WTC11 (cell line): ENCODE results near the gene IZUMO4.

Experiments
- ETV6 ChIP-seq: sonication (generic); formaldehyde crosslinking; IDR thresholded peaks from 2 replicates; pipeline ENCODE4 v1.8.1; 2022; ENCODE audit warnings: mild to moderate bottlenecking, missing genetic modification reagents
- ZNF423 ChIP-seq: fragments of 250-450 bp; sonication (Bioruptor Pico); IDR thresholded peaks from 2 replicates; pipeline ENCODE4 v2.1.2; 2022; ENCODE audit warnings: mild to moderate bottlenecking, moderate library complexity

- no peak for TF ChIP-seq ZNF423
- no peak for TF ChIP-seq ETV6 (CRISPR knock-in tag)
Observed at GRCh38 chr19:2056837-2057192, 39.9 kb upstream of the IZUMO4 start.
